T-helper 1 cell (primary cell): ENCODE measurements around the gene IFI16.
A peak's percentile ranks its signal among the peaks of the same experiment; 100 is the strongest.

Source experiments
- DNase-seq, 5 donors: peaks; one replicate each; pipeline ENCODE4 v3.0.0-alpha.2; 2012 to 2020

IFI16 gene

GRCh38 chr1:159066108-159066507 is 56.4 kb downstream of the IFI16 start:
- no peak for DNase-seq

- DNase-seq, result peak in 1 of 5 donors; percentile 52
Observed at GRCh38 chr1:159067699-159068621, 58.3 kb downstream of the IFI16 start.

- no peak for DNase-seq
Observed at GRCh38 chr1:159068886-159069285, 59.2 kb downstream of the IFI16 start.

GRCh38 chr1:159071970-159072582 is 62.4 kb downstream of the IFI16 start:
- DNase-seq, result peak in 1 of 5 donors; percentile 57

GRCh38 chr1:159076438-159077119 is 66.9 kb downstream of the IFI16 start, which contains the start of gene AIM2:
Gene AIM2, minus strand, starts transcription at chr1:159076766. Its CDS starts 3,267 bp downstream, at chr1:159073499.
- DNase-seq, result peak; percentile 17 to 94 (median 41)

GRCh38 chr1:159077120-159077961 is 67.6 kb downstream of the IFI16 start:
- DNase-seq, result peak; percentile 75 to 97 (median 84)

GRCh38 chr1:159079525-159079924 is 69.8 kb downstream of the IFI16 start:
- no peak for DNase-seq

- DNase-seq, result no peak
Observed at GRCh38 chr1:159081626-159082025, 71.9 kb downstream of the IFI16 start.

GRCh38 chr1:159083013-159083412 is 73.3 kb downstream of the IFI16 start:
- DNase-seq, result no peak

GRCh38 chr1:159084152-159084551 is 74.4 kb downstream of the IFI16 start:
- no peak for DNase-seq

GRCh38 chr1:159084867-159085266 is 75.2 kb downstream of the IFI16 start:
- DNase-seq, result no peak

GRCh38 chr1:159088050-159088449 is 78.3 kb downstream of the IFI16 start:
- no peak for DNase-seq

- no peak for DNase-seq
Observed at GRCh38 chr1:159088546-159089183, 79.0 kb downstream of the IFI16 start.

- DNase-seq, result peak in 1 of 5 donors; percentile 54
Observed at GRCh38 chr1:159089184-159089791, 79.6 kb downstream of the IFI16 start.

- no peak for DNase-seq
Observed at GRCh38 chr1:159090286-159091179, 80.8 kb downstream of the IFI16 start.

- no peak for DNase-seq
Observed at GRCh38 chr1:159091180-159091560, 81.5 kb downstream of the IFI16 start.

GRCh38 chr1:159091607-159092031 is 81.9 kb downstream of the IFI16 start:
- peak in 1 of 5 donors; percentile 64 for DNase-seq

- DNase-seq, result peak in 1 of 5 donors; percentile 20
Observed at GRCh38 chr1:159092036-159092760, 82.5 kb downstream of the IFI16 start.

GRCh38 chr1:159098596-159098995 is 88.9 kb downstream of the IFI16 start:
- DNase-seq, result no peak
